ENCODE results near the gene KRT84.

Gene KRT84

DNA sequence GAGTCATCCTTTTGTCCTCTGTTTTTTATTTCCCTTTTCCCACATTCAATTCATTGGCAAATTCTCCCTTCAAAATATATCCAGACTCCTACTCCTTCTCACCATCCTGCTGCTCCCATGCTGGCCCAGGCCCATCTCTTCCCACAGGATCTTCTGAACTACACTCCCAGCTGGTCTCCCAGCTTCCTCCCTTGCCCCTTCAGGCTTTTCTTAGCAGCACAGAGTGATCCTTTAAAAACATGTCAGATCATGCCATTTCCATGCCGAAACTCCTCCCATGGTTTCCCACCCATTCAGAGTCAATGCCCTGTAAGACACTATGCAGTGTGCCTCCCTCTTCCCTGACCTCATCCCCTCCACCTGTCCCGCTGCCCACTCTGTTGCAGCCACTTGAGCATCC, 2.4 kb upstream of the KRT84 start:
- DNase-seq: no peak
- H2BK5ac ChIP-seq (ENCODE audit: low read depth, low read length, poor library complexity, severe bottlenecking): no peak overlapping the region
- 76% methylated on average over 2 of the region's 2 CpGs for WGBS

DNA sequence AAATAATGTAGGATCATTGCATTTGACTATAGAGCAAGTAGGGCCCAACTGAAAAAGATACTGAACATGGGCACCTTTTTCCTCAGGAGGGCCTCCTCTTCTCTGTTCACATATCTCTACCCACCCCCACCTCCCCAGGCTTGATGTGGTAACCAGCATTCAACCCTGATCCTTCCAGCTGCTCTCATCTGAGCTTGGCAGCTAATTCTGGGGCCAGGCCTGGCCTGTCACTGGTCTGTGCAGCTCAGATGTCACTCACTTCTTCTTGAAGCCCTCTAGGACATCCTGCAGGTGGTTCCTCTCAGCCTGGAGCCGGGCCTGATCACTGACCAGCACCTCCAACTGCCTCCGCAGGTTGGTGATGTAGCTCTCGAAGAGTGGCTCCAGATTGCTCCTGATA, 2.1 kb downstream of the KRT84 start:
- Histone ChIP-seq H3K27ac (ENCODE audit: low read length, poor library complexity, severe bottlenecking) (no peak overlapping the region), H3K9me3 (ENCODE audit: control insufficient read depth, low read length) (no peaks in the 10 kb centered on the region), H2AFZ (ENCODE audit: low read depth, low read length) (no peak overlapping the region), H3K14ac (ENCODE audit: low read length in 2 of 2) (no peak overlapping the region), H3K36me3 (ENCODE audit: control insufficient read depth in 1 of 2, insufficient read depth in 2 of 2, low read depth in 1 of 2, low read length in 2 of 2) (no peaks in the 10 kb centered on the region), H2AK5ac (ENCODE audit: low read length, severe bottlenecking) (no peak overlapping the region), H4K91ac (ENCODE audit: low read length) (no peak overlapping the region), H4K8ac (ENCODE audit: low read length) (no peak overlapping the region), H2BK12ac (ENCODE audit: low read length in 2 of 2) (no peak overlapping the region), H3K4me1 (ENCODE audit: control insufficient read depth, insufficient read depth, low read depth, low read length) (no peaks in the 10 kb centered on the region), H3K23ac (ENCODE audit: low read length in 2 of 2) (no peak overlapping the region), H3K27me3 (ENCODE audit: control insufficient read depth in 1 of 2, insufficient read depth in 1 of 2, low read length in 2 of 2) (peaks cover 68 to 80% of the 10 kb centered on the region in 2 experiments), H3K4me2 (ENCODE audit: low read length, poor library complexity, severe bottlenecking) (no peak overlapping the region), H3K4me3 (ENCODE audit: insufficient read depth in 1 of 2, low read depth in 1 of 2, low read length in 2 of 2) (no peak overlapping the region), H2BK120ac (ENCODE audit: low read depth, low read length) (no peak overlapping the region), H3K9ac (ENCODE audit: low read length) (no peak overlapping the region), H3K79me1 (replicated peaks; ENCODE audit: low read length, poor library complexity, severe bottlenecking) (no peaks in the 10 kb centered on the region), H2BK15ac (ENCODE audit: low read depth, poor library complexity, severe bottlenecking) (no peak overlapping the region), H2BK5ac (ENCODE audit: low read depth, low read length, poor library complexity, severe bottlenecking) (no peak overlapping the region), H3K4ac (ENCODE audit: low read depth in 1 of 2, low read length in 2 of 2) (no peak overlapping the region), H3K18ac (ENCODE audit: low read depth in 1 of 2, low read length in 2 of 2) (no peak overlapping the region)
- DNase-seq: no peak
- 80% methylated on average over 3 of the region's 3 CpGs for WGBS

More for the DNA sequence above, 2.4 kb upstream of the KRT84 start:
- H2BK12ac ChIP-seq (ENCODE audit: low read length in 2 of 2): no peak overlapping the region
- H3K18ac ChIP-seq (ENCODE audit: low read depth in 1 of 2, low read length in 2 of 2): no peak overlapping the region
- H3K4me2 ChIP-seq (ENCODE audit: low read length, poor library complexity, severe bottlenecking): no peak overlapping the region
- no peaks in the 10 kb centered on the region for H3K79me1 ChIP-seq (replicated peaks; ENCODE audit: low read length, poor library complexity, severe bottlenecking)
- peaks cover 1% of the 10 kb centered on the region for H3K4me1 ChIP-seq (ENCODE audit: control insufficient read depth, insufficient read depth, low read depth, low read length)
- no peak overlapping the region for H3K23ac ChIP-seq (ENCODE audit: low read length in 2 of 2)
- no peak overlapping the region for H4K8ac ChIP-seq (ENCODE audit: low read length)
- H3K9ac ChIP-seq (ENCODE audit: low read length): no peak overlapping the region
- no peaks in the 10 kb centered on the region for H3K9me3 ChIP-seq (ENCODE audit: control insufficient read depth, low read length)
- peaks cover 50 to 56% of the 10 kb centered on the region in 2 experiments for H3K27me3 ChIP-seq (ENCODE audit: control insufficient read depth in 1 of 2, insufficient read depth in 1 of 2, low read length in 2 of 2)
- no peak overlapping the region for H2BK120ac ChIP-seq (ENCODE audit: low read depth, low read length)
- no peak overlapping the region for H3K14ac ChIP-seq (ENCODE audit: low read length in 2 of 2)
- no peak overlapping the region for H2AK5ac ChIP-seq (ENCODE audit: low read length, severe bottlenecking)
- no peak overlapping the region for H2BK15ac ChIP-seq (ENCODE audit: low read depth, poor library complexity, severe bottlenecking)
- no peak overlapping the region for H2AFZ ChIP-seq (ENCODE audit: low read depth, low read length)
- H3K36me3 ChIP-seq (ENCODE audit: control insufficient read depth in 1 of 2, insufficient read depth in 2 of 2, low read depth in 1 of 2, low read length in 2 of 2): no peaks in the 10 kb centered on the region
- no peak overlapping the region for H3K4ac ChIP-seq (ENCODE audit: low read depth in 1 of 2, low read length in 2 of 2)
- H3K4me3 ChIP-seq (ENCODE audit: insufficient read depth in 1 of 2, low read depth in 1 of 2, low read length in 2 of 2): no peak overlapping the region
- H4K91ac ChIP-seq (ENCODE audit: low read length): no peak overlapping the region
- no peak overlapping the region for H3K27ac ChIP-seq (ENCODE audit: low read length, poor library complexity, severe bottlenecking)

DNA sequence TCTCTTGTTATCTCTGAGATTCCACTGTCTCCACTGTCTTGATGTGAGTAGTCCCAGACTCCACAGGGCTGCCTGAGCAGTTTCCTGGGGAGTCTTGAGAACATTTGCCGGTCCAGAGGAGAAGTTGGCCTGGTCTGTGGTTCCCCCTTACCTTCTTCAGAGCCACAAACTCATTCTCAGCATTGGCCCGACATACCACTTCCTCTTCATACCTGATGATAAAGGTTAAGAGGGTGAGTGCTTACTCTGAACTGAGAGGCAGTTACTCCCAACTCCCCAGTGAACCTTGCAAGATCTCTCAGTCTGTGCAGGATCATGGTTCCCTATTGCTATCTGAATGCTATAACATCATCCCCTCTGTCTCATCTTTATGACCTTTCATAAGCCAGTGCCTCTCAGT, 2.6 kb downstream of the KRT84 start:
- DNase-seq: no peak

DNA sequence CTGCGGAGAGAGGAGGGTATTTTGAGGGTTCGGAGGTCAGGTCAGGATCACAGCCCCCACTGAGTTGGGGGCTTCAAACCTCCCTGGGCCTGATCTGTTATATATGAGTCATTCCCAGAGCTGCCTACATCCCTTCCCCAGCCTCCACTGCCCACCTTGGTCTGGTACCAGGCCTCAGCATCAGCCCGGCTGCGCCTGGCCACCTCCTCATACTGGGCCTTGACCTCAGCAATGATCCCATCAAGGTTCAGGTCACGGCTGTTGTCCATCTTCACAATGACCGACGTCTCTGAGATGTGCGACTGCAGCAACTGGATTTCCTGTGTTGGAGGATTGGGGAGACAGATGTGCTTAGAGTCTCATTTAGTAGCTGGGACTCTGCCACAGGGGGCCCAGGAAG, 4.2 kb downstream of the KRT84 start:
- no peak overlapping the region for H2AFZ ChIP-seq (ENCODE audit: low read depth, low read length)
- H3K23ac ChIP-seq (ENCODE audit: low read length in 2 of 2): no peak overlapping the region
- H3K4me2 ChIP-seq (ENCODE audit: low read length, poor library complexity, severe bottlenecking): no peak overlapping the region
- DNase-seq: no peak
- H2BK120ac ChIP-seq (ENCODE audit: low read depth, low read length): no peak overlapping the region
- 85% methylated on average over 6 of the region's 8 CpGs for WGBS
- no peaks in the 10 kb centered on the region for H3K79me1 ChIP-seq (replicated peaks; ENCODE audit: low read length, poor library complexity, severe bottlenecking)
- H2BK15ac ChIP-seq (ENCODE audit: low read depth, poor library complexity, severe bottlenecking): no peak overlapping the region
- no peak overlapping the region for H3K14ac ChIP-seq (ENCODE audit: low read length in 2 of 2)
- H4K91ac ChIP-seq (ENCODE audit: low read length): no peak overlapping the region
- no peak overlapping the region for H3K9ac ChIP-seq (ENCODE audit: low read length)
- no peak overlapping the region for H4K8ac ChIP-seq (ENCODE audit: low read length)
- H3K36me3 ChIP-seq (ENCODE audit: control insufficient read depth in 1 of 2, insufficient read depth in 2 of 2, low read depth in 1 of 2, low read length in 2 of 2): no peaks in the 10 kb centered on the region
- no peak overlapping the region for H3K27ac ChIP-seq (ENCODE audit: low read length, poor library complexity, severe bottlenecking)
- H3K18ac ChIP-seq (ENCODE audit: low read depth in 1 of 2, low read length in 2 of 2): no peak overlapping the region
- no peak overlapping the region for H3K4me3 ChIP-seq (ENCODE audit: insufficient read depth in 1 of 2, low read depth in 1 of 2, low read length in 2 of 2)
- peaks cover 72 to 81% of the 10 kb centered on the region in 2 experiments for H3K27me3 ChIP-seq (ENCODE audit: control insufficient read depth in 1 of 2, insufficient read depth in 1 of 2, low read length in 2 of 2)
- H3K9me3 ChIP-seq (ENCODE audit: control insufficient read depth, low read length): no peaks in the 10 kb centered on the region
- no peak overlapping the region for H2AK5ac ChIP-seq (ENCODE audit: low read length, severe bottlenecking)
- H3K4ac ChIP-seq (ENCODE audit: low read depth in 1 of 2, low read length in 2 of 2): no peak overlapping the region
- H2BK12ac ChIP-seq (ENCODE audit: low read length in 2 of 2): no peak overlapping the region
- H2BK5ac ChIP-seq (ENCODE audit: low read depth, low read length, poor library complexity, severe bottlenecking): no peak overlapping the region
- peaks cover 1% of the 10 kb centered on the region for H3K4me1 ChIP-seq (ENCODE audit: control insufficient read depth, insufficient read depth, low read depth, low read length)

More for the DNA sequence above, 2.6 kb downstream of the KRT84 start:
- no peak overlapping the region for H3K4ac ChIP-seq (ENCODE audit: low read depth in 1 of 2, low read length in 2 of 2)
- no peak overlapping the region for H2BK5ac ChIP-seq (ENCODE audit: low read depth, low read length, poor library complexity, severe bottlenecking)
- no peak overlapping the region for H3K4me2 ChIP-seq (ENCODE audit: low read length, poor library complexity, severe bottlenecking)
- H2BK120ac ChIP-seq (ENCODE audit: low read depth, low read length): no peak overlapping the region
- no peak overlapping the region for H2AFZ ChIP-seq (ENCODE audit: low read depth, low read length)
- H3K27ac ChIP-seq (ENCODE audit: low read length, poor library complexity, severe bottlenecking): no peak overlapping the region
- no peak overlapping the region for H3K14ac ChIP-seq (ENCODE audit: low read length in 2 of 2)
- H3K4me1 ChIP-seq (ENCODE audit: control insufficient read depth, insufficient read depth, low read depth, low read length): no peaks in the 10 kb centered on the region
- H3K4me3 ChIP-seq (ENCODE audit: insufficient read depth in 1 of 2, low read depth in 1 of 2, low read length in 2 of 2): no peak overlapping the region
- H3K9me3 ChIP-seq (ENCODE audit: control insufficient read depth, low read length): no peaks in the 10 kb centered on the region
- H3K79me1 ChIP-seq (replicated peaks; ENCODE audit: low read length, poor library complexity, severe bottlenecking): no peaks in the 10 kb centered on the region
- WGBS: 82% methylated on average over 2 of the region's 2 CpGs
- H3K36me3 ChIP-seq (ENCODE audit: control insufficient read depth in 1 of 2, insufficient read depth in 2 of 2, low read depth in 1 of 2, low read length in 2 of 2): no peaks in the 10 kb centered on the region
- no peak overlapping the region for H3K9ac ChIP-seq (ENCODE audit: low read length)
- peaks cover 64 to 80% of the 10 kb centered on the region in 2 experiments for H3K27me3 ChIP-seq (ENCODE audit: control insufficient read depth in 1 of 2, insufficient read depth in 1 of 2, low read length in 2 of 2)
- no peak overlapping the region for H2BK15ac ChIP-seq (ENCODE audit: low read depth, poor library complexity, severe bottlenecking)
- H3K18ac ChIP-seq (ENCODE audit: low read depth in 1 of 2, low read length in 2 of 2): no peak overlapping the region
- H4K91ac ChIP-seq (ENCODE audit: low read length): no peak overlapping the region
- H2AK5ac ChIP-seq (ENCODE audit: low read length, severe bottlenecking): no peak overlapping the region
- no peak overlapping the region for H2BK12ac ChIP-seq (ENCODE audit: low read length in 2 of 2)
- H4K8ac ChIP-seq (ENCODE audit: low read length): no peak overlapping the region
- no peak overlapping the region for H3K23ac ChIP-seq (ENCODE audit: low read length in 2 of 2)
